GM12878 (cell line): ENCODE results near the gene RAD51AP1. TPM values are rescaled to one million over a fixed set of nuclear protein-coding genes. Genes with fewer than 3 reads are reported as not detected.

ENCODE experiments used
- ASH2L ChIP-seq: fragments of 300-600, 200-600 bp; sonication (generic); IDR thresholded peaks from 2 replicates; pipeline ENCODE4 v1.6.1; 2017; ENCODE audit warnings: low read depth, mild to moderate bottlenecking, borderline replicate concordance
- ATF7 ChIP-seq: fragments of 450-650 bp; IDR thresholded peaks from 2 replicates; pipeline ENCODE4 v1.6.1; 2016; ENCODE audit warnings: low read depth, mild to moderate bottlenecking
- BCL11A ChIP-seq: IDR thresholded peaks from 2 replicates; pipeline ENCODE4 v1.6.1; 2011; ENCODE audit warnings: low read depth, low read length
- ELK1 ChIP-seq: IDR thresholded peaks from 2 replicates; pipeline ENCODE4 v1.6.1; 2012; ENCODE audit warnings: low read depth, low read length, improper control_type of control experiment
- FOXK2 ChIP-seq: fragments of 450-650 bp; IDR thresholded peaks from 2 replicates; pipeline ENCODE4 v1.6.1; 2017; ENCODE audit warnings: mild to moderate bottlenecking, moderate library complexity
- HCFC1 ChIP-seq: fragments of 150-350 bp; IDR thresholded peaks from 2 replicates; pipeline ENCODE4 v1.6.1; 2014; ENCODE audit warnings: low read length
- HDAC2 ChIP-seq: fragments of 200-600 bp; sonication (generic); IDR thresholded peaks from 2 replicates; pipeline ENCODE4 v1.6.1; 2017
- HDAC6 ChIP-seq: fragments of 200-600 bp; sonication (generic); IDR thresholded peaks from one replicate; pipeline ENCODE4 v1.8.0; 2017; ENCODE audit warnings: antibody characterized with exemption; ENCODE audit not compliant: unreplicated experiment
- IRF4 ChIP-seq: IDR thresholded peaks from 2 replicates; pipeline ENCODE4 v1.6.1; 2011; ENCODE audit warnings: low read depth, low read length
- MLLT1 ChIP-seq: fragments of 450-650 bp; IDR thresholded peaks from 2 replicates; pipeline ENCODE4 v1.6.1; 2016; ENCODE audit warnings: mild to moderate bottlenecking
- MTA3 ChIP-seq: IDR thresholded peaks from 2 replicates; pipeline ENCODE4 v1.6.1; 2012; ENCODE audit warnings: low read length, inconsistent platforms, borderline replicate concordance
- MYB ChIP-seq: fragments of 150-350 bp; IDR thresholded peaks from 2 replicates; pipeline ENCODE4 v1.6.1; 2014; ENCODE audit warnings: mild to moderate bottlenecking, low read depth, low read length, borderline replicate concordance
- NBN ChIP-seq: fragments of 450-650 bp; IDR thresholded peaks from 2 replicates; pipeline ENCODE4 v1.6.1; 2016
- NRF1 ChIP-seq: conservative IDR thresholded peaks from 2 replicates; pipeline ENCODE4 v1.6.1; 2011; ENCODE audit warnings: mild to moderate bottlenecking, low read depth, low read length, improper control_type of control experiment
- PAX5 ChIP-seq: IDR thresholded peaks from 2 replicates; pipeline ENCODE4 v1.6.1; 2011; ENCODE audit warnings: low read depth, low read length, borderline replicate concordance
- PML ChIP-seq: IDR thresholded peaks from 2 replicates; pipeline ENCODE4 v1.6.1; 2012; ENCODE audit warnings: low read length, inconsistent platforms
- POLR2AphosphoS5 ChIP-seq: IDR thresholded peaks from 2 replicates; pipeline ENCODE4 v1.6.1; 2011; ENCODE audit warnings: mild to moderate bottlenecking, low read length, inconsistent platforms
- PRDM15 ChIP-seq: fragments of 450-650 bp; formaldehyde crosslinking; IDR thresholded peaks from 2 replicates; pipeline ENCODE4 v1.4.0; 2020; ENCODE audit warnings: mild to moderate bottlenecking, moderate library complexity
- RAD21 ChIP-seq: IDR thresholded peaks from 2 replicates; pipeline ENCODE4 v1.6.1; 2011; ENCODE audit warnings: mild to moderate bottlenecking, low read depth, low read length, moderate library complexity; ENCODE audit not compliant: insufficient read depth
- SMAD1 ChIP-seq: fragments of 450-650 bp; IDR thresholded peaks from 2 replicates; pipeline ENCODE4 v1.6.1; 2018; ENCODE audit warnings: mild to moderate bottlenecking, low read depth; ENCODE audit not compliant: partially characterized antibody
- SMARCA5 ChIP-seq: fragments of 450-650 bp; IDR thresholded peaks from 2 replicates; pipeline ENCODE4 v1.6.1; 2017; ENCODE audit warnings: mild to moderate bottlenecking
- SMC3 ChIP-seq: IDR thresholded peaks from 2 replicates; pipeline ENCODE4 v1.6.1; 2011; ENCODE audit warnings: low read length, improper control_type of control experiment, borderline replicate concordance
- TAF1 ChIP-seq: IDR thresholded peaks from 2 replicates; pipeline ENCODE4 v1.6.1; 2011; ENCODE audit warnings: mild to moderate bottlenecking, low read depth, low read length, borderline replicate concordance
- YBX1 ChIP-seq: fragments of 450-650 bp; IDR thresholded peaks from 2 replicates; pipeline ENCODE4 v1.6.1; 2016; ENCODE audit warnings: antibody characterized with exemption
- ZBTB33 ChIP-seq: fragments of 450-650 bp; IDR thresholded peaks from 2 replicates; pipeline ENCODE4 v1.6.1; 2017; ENCODE audit warnings: mild to moderate bottlenecking
- ZNF207 ChIP-seq: fragments of 450-650 bp; IDR thresholded peaks from 2 replicates; pipeline ENCODE4 v1.6.1; 2014; ENCODE audit warnings: antibody characterized with exemption, mild to moderate bottlenecking, borderline replicate concordance
- ZNF217 ChIP-seq: fragments of 450-650 bp; IDR thresholded peaks from 2 replicates; pipeline ENCODE4 v1.6.1; 2017; ENCODE audit warnings: antibody characterized with exemption, mild to moderate bottlenecking
- ZSCAN29 ChIP-seq: fragments of 450-650 bp; IDR thresholded peaks from 2 replicates; pipeline ENCODE4 v1.6.1; 2017; ENCODE audit warnings: mild to moderate bottlenecking, moderate library complexity
- polyA plus RNA-seq, 11 experiments: library from polyadenylated mRNA; depleted of rRNA in 4 of 11; unstranded in 6 of 11; stranded (reverse) in 5 of 11; fragments of >200 nt; fragmentation: Nextera tagmentation in 4 of 11; fragmentation: Illumina TruSeq in 1 of 11; extraction: Ambion mirVana in 4 of 11; extraction: Trizol in 1 of 11; gene quantifications; 1 replicate in 1 of 11; 2 replicates in 10 of 11; pipeline versions ENCODE4 v1.2.1 to v1.2.3, GENCODE V29; 2011 to 2016; ENCODE audit warnings: inconsistent platforms in 2 of 11, missing spikeins in 2 of 11, low read depth in 1 of 11
- total RNA-seq, 4 experiments: library from RNA; depleted of rRNA in 3 of 4; stranded (reverse); fragments of >200 nt in 3 of 4; fragmentation: Illumina TruSeq in 1 of 4; extraction: Trizol in 1 of 4; gene quantifications; 2 replicates each; pipeline versions ENCODE4 v1.2.1 to v1.2.3, GENCODE V29; 2013 to 2021

Gene RAD51AP1
- total and polyA plus RNA-seq, 10 of the 15 experiments (the other 5 are each of a cell fraction or from before 2014, with no cell fraction given): 22.3 to 86.0 (median 50.9) TPM

- TF ChIP-seq ELK1: no peak
- no peak for TF ChIP-seq ZSCAN29
- no peak for TF ChIP-seq HDAC2
- TF ChIP-seq MTA3: peak; percentile 87
- no peak for TF ChIP-seq SMAD1
- TF ChIP-seq ZNF217: no peak
- TF ChIP-seq TAF1: no peak
- no peak for TF ChIP-seq NBN
- no peak for TF ChIP-seq YBX1
- no peak for TF ChIP-seq ATF7
- no peak for TF ChIP-seq MYB
- TF ChIP-seq RAD21: no peak
- TF ChIP-seq ASH2L: no peak
- TF ChIP-seq ZBTB33: no peak
- peak; percentile 88 for TF ChIP-seq PML
- no peak for TF ChIP-seq IRF4
- TF ChIP-seq SMARCA5: no peak
- TF ChIP-seq POLR2AphosphoS5: no peak
- TF ChIP-seq SMC3: no peak
- no peak for TF ChIP-seq HDAC6
- no peak for TF ChIP-seq MLLT1
- TF ChIP-seq BCL11A: peak; percentile 23; the same call in 1 of the 2 replicates
- no peak for TF ChIP-seq FOXK2
- no peak for TF ChIP-seq PRDM15 (CRISPR knock-in tag)
- peak; percentile 19; the same call in 1 of the 2 replicates for TF ChIP-seq PAX5
- no peak for TF ChIP-seq ZNF207
- no peak for TF ChIP-seq HCFC1
- TF ChIP-seq NRF1: no peak
- TF ChIP-seq, all 136 proteins: peak for 22
Measured at GRCh38 chr12:4506870-4507269, 31.8 kb upstream of the RAD51AP1 start (continued).
